ENCODE results near the gene PLVAP.

PLVAP gene

DNA sequence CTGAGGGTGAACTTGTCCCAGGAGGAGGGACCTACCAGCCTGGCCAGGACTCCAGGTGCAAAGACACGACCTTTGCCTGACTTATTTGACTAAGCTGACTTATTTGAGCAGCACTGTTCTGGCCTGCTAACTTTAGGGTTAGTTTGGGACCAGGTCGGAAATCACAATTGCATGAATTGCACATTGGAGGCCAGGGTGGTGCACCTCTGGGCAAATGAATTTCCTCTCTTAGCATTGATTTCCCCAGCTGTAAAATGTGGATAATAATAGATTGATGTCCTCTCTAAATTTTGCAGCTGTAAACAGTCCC lies 29.7 kb upstream of the PLVAP start:
- in situ Hi-C loops (cut with MboI; ENCODE audit: low sequenced_read_pairs, unreplicated experiment) = no loop called here
- TF ChIP-seq, protein P1, sequence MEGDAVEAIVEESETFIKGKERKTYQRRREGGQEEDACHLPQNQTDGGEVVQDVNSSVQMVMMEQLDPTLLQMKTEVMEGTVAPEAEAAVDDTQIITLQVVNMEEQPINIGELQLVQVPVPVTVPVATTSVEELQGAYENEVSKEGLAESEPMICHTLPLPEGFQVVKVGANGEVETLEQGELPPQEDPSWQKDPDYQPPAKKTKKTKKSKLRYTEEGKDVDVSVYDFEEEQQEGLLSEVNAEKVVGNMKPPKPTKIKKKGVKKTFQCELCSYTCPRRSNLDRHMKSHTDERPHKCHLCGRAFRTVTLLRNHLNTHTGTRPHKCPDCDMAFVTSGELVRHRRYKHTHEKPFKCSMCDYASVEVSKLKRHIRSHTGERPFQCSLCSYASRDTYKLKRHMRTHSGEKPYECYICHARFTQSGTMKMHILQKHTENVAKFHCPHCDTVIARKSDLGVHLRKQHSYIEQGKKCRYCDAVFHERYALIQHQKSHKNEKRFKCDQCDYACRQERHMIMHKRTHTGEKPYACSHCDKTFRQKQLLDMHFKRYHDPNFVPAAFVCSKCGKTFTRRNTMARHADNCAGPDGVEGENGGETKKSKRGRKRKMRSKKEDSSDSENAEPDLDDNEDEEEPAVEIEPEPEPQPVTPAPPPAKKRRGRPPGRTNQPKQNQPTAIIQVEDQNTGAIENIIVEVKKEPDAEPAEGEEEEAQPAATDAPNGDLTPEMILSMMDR (IDR thresholded peaks at IDR 0.05; ENCODE audit: borderline replicate concordance, control extremely low read depth, extremely low read depth, insufficient read depth, missing control alignments) = no peak
- DNase-seq (ENCODE audit: low spot score) = no peak

DNA sequence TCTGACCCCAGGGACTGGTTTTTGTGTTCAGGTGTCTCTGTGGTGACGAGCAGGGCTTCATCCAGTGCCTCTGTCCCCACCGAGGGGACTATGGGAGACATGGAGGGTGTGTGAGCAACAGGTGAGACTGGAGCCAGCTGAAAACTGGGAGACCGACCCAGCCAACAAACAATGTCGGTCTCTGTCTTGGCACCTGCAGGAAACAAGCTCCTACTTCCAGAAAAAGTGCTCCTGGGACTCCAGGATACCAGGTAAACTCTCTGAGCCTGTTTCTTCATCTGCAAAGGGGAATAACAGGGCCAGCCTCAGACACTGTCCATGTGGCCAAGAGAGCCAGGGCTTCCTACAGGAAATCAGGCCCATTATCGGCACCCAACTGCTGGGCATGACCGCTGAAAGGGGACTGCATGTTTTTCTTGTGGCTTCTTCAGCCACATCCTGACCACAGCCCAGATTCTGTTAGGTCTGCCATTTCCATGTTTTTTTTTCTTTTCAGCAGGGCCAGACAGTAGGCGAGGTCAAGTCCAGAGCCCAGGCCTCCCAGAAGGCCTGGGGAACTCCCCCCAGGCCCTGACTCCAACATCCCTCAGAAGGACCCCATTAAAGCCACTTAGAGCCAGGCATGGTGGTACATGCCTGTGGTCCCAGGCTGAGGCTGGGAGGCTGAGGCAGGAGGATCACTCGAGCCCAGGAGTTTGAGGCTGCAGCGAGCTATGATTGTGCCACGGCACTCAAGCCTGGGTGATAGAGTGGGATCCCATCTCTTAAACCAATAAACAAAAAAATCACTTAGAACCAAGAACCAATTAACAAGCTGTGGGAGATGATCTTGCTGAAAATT lies 29.1 kb upstream of the PLVAP start:
- in situ Hi-C loops (cut with MboI; ENCODE audit: low sequenced_read_pairs, unreplicated experiment) = no loop called here
- TF ChIP-seq, protein P1 (IDR thresholded peaks at IDR 0.05; ENCODE audit: borderline replicate concordance, control extremely low read depth, extremely low read depth, insufficient read depth, missing control alignments) = no peak
- peak; percentile 49 for DNase-seq (ENCODE audit: low spot score)

DNA sequence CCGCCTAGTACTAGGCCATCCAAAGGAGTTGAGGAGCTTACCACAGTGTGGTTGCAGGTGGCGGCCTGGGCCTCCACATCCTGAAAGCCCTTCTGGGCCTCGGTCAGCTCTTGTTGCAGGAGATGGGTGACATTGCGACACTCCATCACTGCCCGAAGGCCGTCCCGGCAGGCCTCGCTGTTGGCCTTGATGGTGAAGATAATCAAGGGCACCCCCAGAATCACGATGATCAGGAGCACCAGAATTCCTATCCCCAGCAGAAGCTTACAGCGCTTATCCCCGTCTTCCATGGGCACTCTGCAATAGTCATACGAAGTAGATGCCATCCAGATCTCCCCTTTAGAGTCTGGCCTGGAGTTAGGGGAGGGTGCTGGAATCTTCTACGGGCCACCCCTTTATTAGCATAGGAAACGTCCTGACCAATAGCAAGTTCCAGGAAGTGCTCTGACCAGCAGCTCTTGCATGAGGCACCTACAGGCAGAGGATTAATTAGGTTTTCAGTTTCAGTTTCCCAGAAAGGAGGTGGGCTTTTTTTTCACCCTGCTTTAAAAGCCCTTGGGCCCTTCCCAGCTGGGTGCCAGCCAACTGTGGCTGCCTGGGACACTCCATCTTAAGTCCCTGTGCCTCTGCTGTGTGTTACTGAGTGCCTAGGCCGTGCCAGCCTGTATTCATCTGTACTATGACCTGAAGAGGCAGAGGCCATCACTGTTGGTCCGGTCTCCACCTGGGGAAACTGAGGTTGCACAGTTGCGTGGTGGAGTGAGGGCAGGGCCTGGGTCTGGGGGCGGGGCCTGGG lies 28.3 kb upstream of the PLVAP start, which contains the start of gene BST2:
BST2 (minus strand) TSS at position 381 of the 796 bp plus-strand sequence; CDS start at position 326, 55 bp downstream.
- DNase-seq (ENCODE audit: low spot score) = peak; percentile 94
- in situ Hi-C loops (cut with MboI; ENCODE audit: low sequenced_read_pairs, unreplicated experiment) = no loop called here
- TF ChIP-seq, protein P1 (IDR thresholded peaks at IDR 0.05; ENCODE audit: borderline replicate concordance, control extremely low read depth, extremely low read depth, insufficient read depth, missing control alignments) = no peak

DNA sequence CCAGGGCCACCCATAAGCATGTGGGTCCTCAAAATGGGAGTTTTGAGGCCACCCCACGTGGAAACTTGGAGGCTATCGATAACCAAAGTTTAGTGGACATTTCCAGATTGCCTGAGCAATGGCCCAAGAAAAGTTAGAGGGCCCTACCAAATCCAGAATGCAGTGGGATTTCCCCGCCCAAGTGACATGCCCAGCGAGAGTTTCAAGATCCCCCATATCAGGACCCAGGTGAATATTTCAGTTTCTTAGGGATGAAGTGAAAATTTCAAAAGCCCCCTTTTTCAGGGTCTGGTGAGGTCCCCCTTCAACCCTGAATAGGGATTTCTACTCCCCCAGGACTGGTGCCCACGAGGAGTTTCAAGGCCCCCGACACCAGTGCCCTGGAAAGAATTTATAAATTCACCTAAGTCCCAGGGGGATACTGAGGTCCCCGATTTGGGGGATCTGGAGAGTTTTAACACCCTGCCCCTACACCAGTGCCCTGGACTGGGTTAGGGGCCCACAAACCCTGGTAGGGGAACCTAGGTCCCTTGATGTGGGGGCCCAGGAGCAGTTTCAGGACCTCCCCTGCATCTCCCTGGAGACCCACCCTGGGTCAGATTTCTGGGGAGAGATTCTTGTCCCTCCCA lies 27.6 kb upstream of the PLVAP start:
- peak; percentile 61 for DNase-seq (ENCODE audit: low spot score)
- TF ChIP-seq, protein P1 (IDR thresholded peaks at IDR 0.05; ENCODE audit: borderline replicate concordance, control extremely low read depth, extremely low read depth, insufficient read depth, missing control alignments) = no peak
- in situ Hi-C loops (cut with MboI; ENCODE audit: low sequenced_read_pairs, unreplicated experiment) = no loop called here

DNA sequence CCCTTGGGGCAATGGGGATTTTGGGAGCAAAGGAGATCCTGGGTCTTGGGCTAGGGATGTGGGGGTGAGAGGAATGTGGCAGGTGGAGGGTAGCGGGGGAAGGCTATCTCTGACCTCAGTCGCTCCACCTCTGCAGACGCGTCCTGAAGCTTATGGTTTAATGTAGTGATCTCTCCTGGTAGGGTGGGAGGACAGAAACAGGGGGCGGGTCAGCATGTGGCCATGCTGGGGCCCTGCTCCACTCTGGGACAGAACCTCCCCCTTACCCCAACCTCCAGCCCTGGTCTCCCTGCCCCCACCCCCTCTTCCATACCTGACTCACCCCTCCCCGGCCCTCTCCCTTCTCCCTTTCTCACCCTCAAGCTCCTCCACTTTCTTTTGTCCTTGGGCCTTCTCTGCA lies 26.9 kb upstream of the PLVAP start:
- in situ Hi-C loops (cut with MboI; ENCODE audit: low sequenced_read_pairs, unreplicated experiment) = no loop called here
- TF ChIP-seq, protein P1 (IDR thresholded peaks at IDR 0.05; ENCODE audit: borderline replicate concordance, control extremely low read depth, extremely low read depth, insufficient read depth, missing control alignments) = no peak
- peak; percentile 42 for DNase-seq (ENCODE audit: low spot score)

All from GM13976 (cell line).